OCI-LY7 (cell line): ENCODE data around the gene BPIFB2. TPM values are rescaled to one million over a fixed set of nuclear protein-coding genes. Genes with fewer than 3 reads are reported as not detected.

Experiments
- BruUV-seq: library from RNA; stranded (reverse); fragments of 400-500 nt; replicated peaks from 2 replicates; lab custom pipeline; 2021; lab: Mats Ljungman, UMichigan
- CTCF ChIA-PET: fragments of 300-600 bp; sonication (Branson Sonifier 250); formaldehyde crosslinking; loops from one replicate; lab custom pipeline; 2022; ENCODE audit warnings: antibody characterized with exemption; ENCODE audit not compliant: unreplicated experiment; lab: Charles Lee
- POLR2A ChIA-PET: fragments of 300-600 bp; sonication (Branson Sonifier 250); formaldehyde crosslinking; loops from one replicate; lab custom pipeline; 2022; ENCODE audit warnings: antibody characterized with exemption; lab: Charles Lee
- DNase-seq: peaks from one replicate; pipeline ENCODE4 v3.0.0-alpha.2; 2015; ENCODE audit warnings: low spot score
- H2AFZ ChIP-seq: fragments of 200-600 bp; sonication (generic), shearing (Covaris generic); 2 replicates; pipeline ENCODE4 v1.6.1; 2014; ENCODE audit warnings: mild to moderate bottlenecking, antibody characterized with exemption, low read length, moderate library complexity
- H3K27ac ChIP-seq: fragments of 200-600 bp; sonication (generic); 2 replicates; pipeline ENCODE4 v1.5.1; 2014; ENCODE audit warnings: mixed run types, low read depth, mild to moderate bottlenecking, moderate library complexity, low read length, inconsistent platforms; ENCODE audit not compliant: poor library complexity, severe bottlenecking
- H3K36me3 ChIP-seq: fragments of 200-600 bp; sonication (generic); 2 replicates; pipeline ENCODE4 v1.6.1; 2014; ENCODE audit warnings: mild to moderate bottlenecking, antibody characterized with exemption, low read length, moderate library complexity, mixed read lengths; ENCODE audit not compliant: insufficient read depth
- H3K4me1 ChIP-seq: fragments of 200-600 bp; sonication (generic); 2 replicates; pipeline ENCODE4 v1.5.1; 2014; ENCODE audit warnings: mild to moderate bottlenecking, low read length; ENCODE audit not compliant: insufficient read depth, poor library complexity, severe bottlenecking
- H3K4me2 ChIP-seq: fragments of 200-600 bp; sonication (generic); 2 replicates; pipeline ENCODE4 v1.6.1; 2014; ENCODE audit warnings: mild to moderate bottlenecking, low read length
- H3K4me3 ChIP-seq: fragments of 200-600 bp; sonication (generic); 2 replicates; pipeline ENCODE4 v1.5.1; 2014; ENCODE audit warnings: mild to moderate bottlenecking, low read depth, low read length; ENCODE audit not compliant: poor library complexity, severe bottlenecking
- H3K79me2 ChIP-seq: fragments of 200-600 bp; sonication (generic); 2 replicates; pipeline ENCODE4 v1.6.1; 2016; ENCODE audit warnings: low read depth, mild to moderate bottlenecking, low read length, moderate library complexity, mixed read lengths; ENCODE audit not compliant: insufficient read depth
- H3K9me2 ChIP-seq: fragments of 200-600 bp; sonication (generic); 2 replicates; pipeline ENCODE4 v1.6.1; 2016; ENCODE audit warnings: mild to moderate bottlenecking, low read length, mixed read lengths; ENCODE audit not compliant: insufficient read depth
- H3K9me3 ChIP-seq: fragments of 200-600 bp; sonication (generic); 2 replicates; pipeline ENCODE4 v1.6.1; 2014; ENCODE audit warnings: mild to moderate bottlenecking, mixed run types, low read length, mixed read lengths
- H4K20me1 ChIP-seq: fragments of 200-600 bp; sonication (generic); 2 replicates; pipeline ENCODE4 v1.6.1; 2014; ENCODE audit warnings: mild to moderate bottlenecking, antibody characterized with exemption, low read length, moderate library complexity, mixed read lengths; ENCODE audit not compliant: insufficient read depth
- EZH2phosphoT487 ChIP-seq: fragments of 200-600 bp; sonication (generic); IDR thresholded peaks from 2 replicates; pipeline ENCODE4 v1.6.1; 2018; ENCODE audit warnings: low read depth, borderline replicate concordance, mild to moderate bottlenecking, mixed run types, antibody characterized with exemption, low read length, moderate library complexity, mixed read lengths
- intact Hi-C: fragments of 100-400 bp; cut with micrococcal nuclease; formaldehyde crosslinking; loops from one replicate; pipeline ENCODE4 v1.10.0; 2022; ENCODE audit not compliant: unreplicated experiment
- total RNA-seq, 2 experiments: library from RNA; depleted of rRNA in 1 of 2; stranded (reverse); fragments of >200 nt in 1 of 2; shearing (Covaris generic) in 1 of 2; gene quantifications; 2 replicates each; pipeline ENCODE4 v1.2.3, GENCODE V29; 2014 to 2022
- TF ChIP-seq, protein P1 (sequence below): fragments of 200-600 bp; sonication (generic); conservative IDR thresholded peaks from 2 replicates; pipeline ENCODE4 v1.5.1; 2014; ENCODE audit warnings: mild to moderate bottlenecking, antibody characterized with exemption, low read length, moderate library complexity, mixed read lengths

Gene BPIFB2
- total RNA-seq, 2 experiments from 2014 or later = not detected

DNA sequence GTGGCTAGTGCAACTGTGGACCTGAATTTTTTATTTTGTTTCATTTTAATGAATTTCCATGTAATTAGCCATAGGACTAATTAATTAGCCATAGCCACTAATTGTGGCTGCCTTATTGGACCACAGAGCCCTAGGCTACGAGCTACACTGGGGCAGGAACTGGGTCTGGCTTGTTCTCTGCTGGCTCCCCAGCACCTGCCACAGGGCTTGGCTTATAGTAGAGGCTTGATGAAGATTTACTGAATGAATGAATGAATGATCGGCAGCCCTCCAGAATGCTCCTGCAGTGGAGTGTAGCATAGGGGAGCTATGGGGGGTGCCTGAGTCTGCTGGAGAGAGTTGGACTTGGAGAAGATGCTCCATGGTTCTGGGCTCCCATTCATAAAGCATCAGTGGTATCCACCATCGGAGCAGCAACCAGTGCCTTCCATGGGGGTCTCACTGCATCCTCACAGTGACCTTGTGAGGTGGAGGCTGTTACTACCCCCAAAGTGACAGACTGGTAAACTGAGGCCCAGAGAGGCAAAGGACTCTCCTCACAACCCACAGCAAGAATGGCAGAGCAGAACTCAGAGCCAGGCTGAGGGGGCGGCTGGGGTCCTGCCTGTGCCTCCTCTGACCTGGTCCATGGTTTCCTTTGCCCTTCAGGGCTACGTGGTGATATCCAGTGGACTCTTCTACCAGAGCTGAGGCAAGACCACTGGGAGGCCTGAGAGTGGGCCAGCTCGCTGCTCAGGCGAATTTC, 15.4 kb downstream of the BPIFB2 start:
- H3K36me3 ChIP-seq = no peaks in the 10 kb centered on the region
- BruUV-seq = no TSS peak
- POLR2A ChIA-PET = no interaction called here

GRCh38 chr20:33023439-33024242, 16.1 kb downstream of the BPIFB2 start:
- POLR2A ChIA-PET = no interaction called here
- TF ChIP-seq, protein P1, sequence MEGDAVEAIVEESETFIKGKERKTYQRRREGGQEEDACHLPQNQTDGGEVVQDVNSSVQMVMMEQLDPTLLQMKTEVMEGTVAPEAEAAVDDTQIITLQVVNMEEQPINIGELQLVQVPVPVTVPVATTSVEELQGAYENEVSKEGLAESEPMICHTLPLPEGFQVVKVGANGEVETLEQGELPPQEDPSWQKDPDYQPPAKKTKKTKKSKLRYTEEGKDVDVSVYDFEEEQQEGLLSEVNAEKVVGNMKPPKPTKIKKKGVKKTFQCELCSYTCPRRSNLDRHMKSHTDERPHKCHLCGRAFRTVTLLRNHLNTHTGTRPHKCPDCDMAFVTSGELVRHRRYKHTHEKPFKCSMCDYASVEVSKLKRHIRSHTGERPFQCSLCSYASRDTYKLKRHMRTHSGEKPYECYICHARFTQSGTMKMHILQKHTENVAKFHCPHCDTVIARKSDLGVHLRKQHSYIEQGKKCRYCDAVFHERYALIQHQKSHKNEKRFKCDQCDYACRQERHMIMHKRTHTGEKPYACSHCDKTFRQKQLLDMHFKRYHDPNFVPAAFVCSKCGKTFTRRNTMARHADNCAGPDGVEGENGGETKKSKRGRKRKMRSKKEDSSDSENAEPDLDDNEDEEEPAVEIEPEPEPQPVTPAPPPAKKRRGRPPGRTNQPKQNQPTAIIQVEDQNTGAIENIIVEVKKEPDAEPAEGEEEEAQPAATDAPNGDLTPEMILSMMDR = no peak
- no peak for TF ChIP-seq EZH2phosphoT487
- Histone ChIP-seq H3K9me2 (no peaks in the 10 kb centered on the region), H3K9me3 (no peaks in the 10 kb centered on the region), H3K27ac (no peak overlapping the region), H3K4me2 (no peak overlapping the region), H3K4me1 (no peaks in the 10 kb centered on the region), H3K79me2 (no peaks in the 10 kb centered on the region), H2AFZ (no peak overlapping the region), H3K4me3 (no peak overlapping the region), H3K36me3 (no peaks in the 10 kb centered on the region), H4K20me1 (no peaks in the 10 kb centered on the region)
- DNase-seq = no peak
- BruUV-seq = no TSS peak
- CTCF ChIA-PET = no interaction called here
- intact Hi-C loops = no loop called here

More for the DNA sequence above, 15.4 kb downstream of the BPIFB2 start:
- H3K4me2 ChIP-seq = no peak overlapping the region
- no peaks in the 10 kb centered on the region for H3K79me2 ChIP-seq
- CTCF ChIA-PET = no interaction called here
- no peaks in the 10 kb centered on the region for H3K4me1 ChIP-seq
- H2AFZ ChIP-seq = no peak overlapping the region
- H4K20me1 ChIP-seq = no peaks in the 10 kb centered on the region
- DNase-seq = no peak
- TF ChIP-seq EZH2phosphoT487 = no peak
- TF ChIP-seq, protein P1 = no peak
- no peaks in the 10 kb centered on the region for H3K9me2 ChIP-seq
- no peaks in the 10 kb centered on the region for H3K9me3 ChIP-seq
- intact Hi-C loops = no loop called here
- no peak overlapping the region for H3K4me3 ChIP-seq
- no peak overlapping the region for H3K27ac ChIP-seq
